CD4-positive, alpha-beta T cell treated with Interleukin-21 for 1 hour (primary cell): ENCODE results near the gene YTHDF1.

Experiments
- DNase-seq: peaks from one replicate; pipeline ENCODE4 v3.0.0-alpha.2; 2020

Gene YTHDF1

GRCh38 chr20:63153254-63154221 is 62.4 kb downstream of the YTHDF1 start:
- no peak for DNase-seq

GRCh38 chr20:63152322-63153253 is 63.3 kb downstream of the YTHDF1 start:
- DNase-seq = no peak

GRCh38 chr20:63151554-63152321 is 64.2 kb downstream of the YTHDF1 start:
- no peak for DNase-seq

- no peak for DNase-seq
Observed at GRCh38 chr20:63150911-63151531, 64.9 kb downstream of the YTHDF1 start.

GRCh38 chr20:63150391-63150898 is 65.5 kb downstream of the YTHDF1 start:
- DNase-seq = no peak

- DNase-seq = no peak
Observed at GRCh38 chr20:63149531-63150192, 66.3 kb downstream of the YTHDF1 start.

- DNase-seq = no peak
Observed at GRCh38 chr20:63148696-63149095, 67.2 kb downstream of the YTHDF1 start.

GRCh38 chr20:63147532-63147931 is 68.4 kb downstream of the YTHDF1 start:
- no peak for DNase-seq
